ENCODE data around the gene ZDHHC1.

ZDHHC1 gene

GRCh38 chr16:67456391-67457081 lies 40.3 kb upstream of the ZDHHC1 start:
- no peak overlapping the region for H2BK120ac ChIP-seq (ENCODE audit: insufficient read depth, low read length, poor library complexity)
- no peak overlapping the region for H3K14ac ChIP-seq (ENCODE audit: low read length)
- H2AFZ ChIP-seq (ENCODE audit: insufficient read depth, low read length, poor library complexity) = no peak overlapping the region
- no peak overlapping the region for H4K8ac ChIP-seq (ENCODE audit: low read depth, low read length)
- no peak overlapping the region for H3K4ac ChIP-seq (ENCODE audit: low read depth, low read length)
- no peak for DNase-seq
- no peak overlapping the region for H3K23ac ChIP-seq (ENCODE audit: low read length)
- H4K91ac ChIP-seq (ENCODE audit: low read depth, low read length) = no peak overlapping the region
- no peak overlapping the region for H2BK12ac ChIP-seq (ENCODE audit: low read length)
- H3K4me1 ChIP-seq (ENCODE audit: control insufficient read depth in 1 of 2, insufficient read depth in 2 of 2, low read length in 2 of 2) = peaks cover 2 to 5% of the 10 kb centered on the region in 2 experiments
- WGBS (ENCODE audit: extremely low coverage, insufficient coverage, insufficient read length) = no CpG with 5 or more reads among the region's 6 CpGs
- no peaks in the 10 kb centered on the region for H3K27me3 ChIP-seq (ENCODE audit: insufficient read depth, low read length)
- no peak overlapping the region for H4K12ac ChIP-seq (ENCODE audit: low read depth, low read length)
- no peaks in the 10 kb centered on the region for H3K79me1 ChIP-seq (ENCODE audit: low read length)
- no peak overlapping the region for H3K4me2 ChIP-seq (ENCODE audit: low read length)
- no peak overlapping the region for H2AK5ac ChIP-seq (ENCODE audit: low read length)
- H3K18ac ChIP-seq (ENCODE audit: low read length) = no peak overlapping the region
- no peaks in the 10 kb centered on the region for H3K79me2 ChIP-seq (ENCODE audit: control insufficient read depth, insufficient read depth, low read length, poor library complexity)
- no peaks in the 10 kb centered on the region for H3K9me3 ChIP-seq (ENCODE audit: insufficient read depth, low read depth, low read length)
- no peak overlapping the region for H3K9ac ChIP-seq (ENCODE audit: low read length)
- peaks cover 29 to 35% of the 10 kb centered on the region in 2 experiments for H3K36me3 ChIP-seq (ENCODE audit: control insufficient read depth in 1 of 2, insufficient read depth in 2 of 2, low read length in 2 of 2)
- H2BK5ac ChIP-seq (ENCODE audit: low read depth, low read length, poor library complexity) = no peak overlapping the region
- H3K4me3 ChIP-seq (ENCODE audit: low read depth, low read length) = no peak overlapping the region
- H3K27ac ChIP-seq (ENCODE audit: low read depth, low read length) = no peak overlapping the region

- Histone ChIP-seq H3K4me3 (ENCODE audit: low read depth, low read length) (no peak overlapping the region), H3K79me1 (ENCODE audit: low read length) (no peaks in the 10 kb centered on the region), H4K12ac (ENCODE audit: low read depth, low read length) (no peak overlapping the region), H3K27ac (ENCODE audit: low read depth, low read length) (no peak overlapping the region), H3K18ac (ENCODE audit: low read length) (no peak overlapping the region), H4K8ac (ENCODE audit: low read depth, low read length) (no peak overlapping the region), H2BK5ac (ENCODE audit: low read depth, low read length, poor library complexity) (no peak overlapping the region), H2BK12ac (ENCODE audit: low read length) (no peak overlapping the region), H2BK120ac (ENCODE audit: insufficient read depth, low read length, poor library complexity) (no peak overlapping the region), H3K36me3 (ENCODE audit: control insufficient read depth in 1 of 2, insufficient read depth in 2 of 2, low read length in 2 of 2) (peaks cover 32 to 37% of the 10 kb centered on the region in 2 experiments), H4K91ac (ENCODE audit: low read depth, low read length) (no peak overlapping the region), H3K14ac (ENCODE audit: low read length) (no peak overlapping the region), H3K9ac (ENCODE audit: low read length) (no peak overlapping the region), H2AK5ac (ENCODE audit: low read length) (no peak overlapping the region), H3K27me3 (ENCODE audit: insufficient read depth, low read length) (no peaks in the 10 kb centered on the region), H3K4me1 (ENCODE audit: control insufficient read depth in 1 of 2, insufficient read depth in 2 of 2, low read length in 2 of 2) (peaks cover 2 to 5% of the 10 kb centered on the region in 2 experiments), H3K4me2 (ENCODE audit: low read length) (no peak overlapping the region), H3K9me3 (ENCODE audit: insufficient read depth, low read depth, low read length) (no peaks in the 10 kb centered on the region), H2AFZ (ENCODE audit: insufficient read depth, low read length, poor library complexity) (no peak overlapping the region), H3K23ac (ENCODE audit: low read length) (no peak overlapping the region), H3K79me2 (ENCODE audit: control insufficient read depth, insufficient read depth, low read length, poor library complexity) (no peaks in the 10 kb centered on the region), H3K4ac (ENCODE audit: low read depth, low read length) (no peak overlapping the region)
- no peak for DNase-seq
- no CpG with 5 or more reads among the region's 6 CpGs for WGBS (ENCODE audit: extremely low coverage, insufficient coverage, insufficient read length)
Observed at GRCh38 chr16:67454852-67455251, 38.6 kb upstream of the ZDHHC1 start.

DNA sequence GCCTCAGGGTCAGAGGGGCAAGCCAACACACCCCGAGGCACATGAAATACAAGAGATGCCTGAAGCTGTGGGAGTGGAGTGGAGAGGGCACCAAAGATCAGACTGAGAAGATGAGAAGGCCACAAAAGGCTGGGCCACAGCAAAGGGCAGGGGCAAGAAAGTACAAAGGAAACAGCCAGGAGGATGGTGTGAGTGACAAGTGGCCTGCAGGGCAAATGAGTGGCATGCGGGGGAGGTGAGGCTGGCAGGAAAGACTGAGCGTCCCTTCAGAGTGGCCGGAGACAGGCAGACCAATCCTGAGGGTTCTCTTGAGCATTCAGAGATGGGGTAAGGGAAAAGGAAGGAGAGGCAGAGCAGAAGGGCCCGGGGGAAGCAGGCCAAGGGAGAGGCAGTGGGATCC lies 37.8 kb upstream of the ZDHHC1 start:
- no peak overlapping the region for H4K12ac ChIP-seq (ENCODE audit: low read depth, low read length)
- no peak overlapping the region for H3K14ac ChIP-seq (ENCODE audit: low read length)
- no peak overlapping the region for H2BK120ac ChIP-seq (ENCODE audit: insufficient read depth, low read length, poor library complexity)
- H3K4me2 ChIP-seq (ENCODE audit: low read length) = no peak overlapping the region
- H3K4me1 ChIP-seq (ENCODE audit: control insufficient read depth in 1 of 2, insufficient read depth in 2 of 2, low read length in 2 of 2) = peaks cover 2 to 5% of the 10 kb centered on the region in 2 experiments
- H4K91ac ChIP-seq (ENCODE audit: low read depth, low read length) = no peak overlapping the region
- H3K36me3 ChIP-seq (ENCODE audit: control insufficient read depth in 1 of 2, insufficient read depth in 2 of 2, low read length in 2 of 2) = peaks cover 32 to 35% of the 10 kb centered on the region in 2 experiments
- H2AFZ ChIP-seq (ENCODE audit: insufficient read depth, low read length, poor library complexity) = no peak overlapping the region
- DNase-seq = no peak
- no peak overlapping the region for H2BK5ac ChIP-seq (ENCODE audit: low read depth, low read length, poor library complexity)
- no peak overlapping the region for H2BK12ac ChIP-seq (ENCODE audit: low read length)
- no peak overlapping the region for H3K4me3 ChIP-seq (ENCODE audit: low read depth, low read length)
- H4K8ac ChIP-seq (ENCODE audit: low read depth, low read length) = no peak overlapping the region
- no peaks in the 10 kb centered on the region for H3K9me3 ChIP-seq (ENCODE audit: insufficient read depth, low read depth, low read length)
- H2AK5ac ChIP-seq (ENCODE audit: low read length) = no peak overlapping the region
- no peak overlapping the region for H3K4ac ChIP-seq (ENCODE audit: low read depth, low read length)
- H3K27ac ChIP-seq (ENCODE audit: low read depth, low read length) = no peak overlapping the region
- no peak overlapping the region for H3K18ac ChIP-seq (ENCODE audit: low read length)
- H3K27me3 ChIP-seq (ENCODE audit: insufficient read depth, low read length) = no peaks in the 10 kb centered on the region
- WGBS (ENCODE audit: extremely low coverage, insufficient coverage, insufficient read length) = no CpG with 5 or more reads among the region's 5 CpGs
- H3K79me1 ChIP-seq (ENCODE audit: low read length) = no peaks in the 10 kb centered on the region
- H3K9ac ChIP-seq (ENCODE audit: low read length) = no peak overlapping the region
- no peak overlapping the region for H3K23ac ChIP-seq (ENCODE audit: low read length)
- H3K79me2 ChIP-seq (ENCODE audit: control insufficient read depth, insufficient read depth, low read length, poor library complexity) = no peaks in the 10 kb centered on the region

- H3K23ac ChIP-seq (ENCODE audit: low read length) = no peak overlapping the region
- H3K4me1 ChIP-seq (ENCODE audit: control insufficient read depth in 1 of 2, insufficient read depth in 2 of 2, low read length in 2 of 2) = peaks cover 2 to 5% of the 10 kb centered on the region in 2 experiments
- no peaks in the 10 kb centered on the region for H3K9me3 ChIP-seq (ENCODE audit: insufficient read depth, low read depth, low read length)
Observed at GRCh38 chr16:67451704-67452435, 35.6 kb upstream of the ZDHHC1 start.

More at GRCh38 chr16:67451704-67452435, 35.6 kb upstream of the ZDHHC1 start:
- no peak overlapping the region for H2BK12ac ChIP-seq (ENCODE audit: low read length)
- H3K14ac ChIP-seq (ENCODE audit: low read length) = no peak overlapping the region
- no peak overlapping the region for H3K27ac ChIP-seq (ENCODE audit: low read depth, low read length)
- peaks cover 39 to 46% of the 10 kb centered on the region in 2 experiments for H3K36me3 ChIP-seq (ENCODE audit: control insufficient read depth in 1 of 2, insufficient read depth in 2 of 2, low read length in 2 of 2)
- no peak overlapping the region for H2AFZ ChIP-seq (ENCODE audit: insufficient read depth, low read length, poor library complexity)
- no peak overlapping the region for H3K4ac ChIP-seq (ENCODE audit: low read depth, low read length)
- no CpG with 5 or more reads among the region's 2 CpGs for WGBS (ENCODE audit: extremely low coverage, insufficient coverage, insufficient read length)
- H4K8ac ChIP-seq (ENCODE audit: low read depth, low read length) = no peak overlapping the region
- H3K18ac ChIP-seq (ENCODE audit: low read length) = no peak overlapping the region
- H2BK120ac ChIP-seq (ENCODE audit: insufficient read depth, low read length, poor library complexity) = no peak overlapping the region
- H3K9ac ChIP-seq (ENCODE audit: low read length) = no peak overlapping the region
- no peak overlapping the region for H4K12ac ChIP-seq (ENCODE audit: low read depth, low read length)
- no peak overlapping the region for H2BK5ac ChIP-seq (ENCODE audit: low read depth, low read length, poor library complexity)
- no peaks in the 10 kb centered on the region for H3K27me3 ChIP-seq (ENCODE audit: insufficient read depth, low read length)
- no peak for DNase-seq
- no peaks in the 10 kb centered on the region for H3K79me1 ChIP-seq (ENCODE audit: low read length)
- H3K4me3 ChIP-seq (ENCODE audit: low read depth, low read length) = no peak overlapping the region
- H3K4me2 ChIP-seq (ENCODE audit: low read length) = no peak overlapping the region
- no peak overlapping the region for H4K91ac ChIP-seq (ENCODE audit: low read depth, low read length)
- no peak overlapping the region for H2AK5ac ChIP-seq (ENCODE audit: low read length)
- H3K79me2 ChIP-seq (ENCODE audit: control insufficient read depth, insufficient read depth, low read length, poor library complexity) = no peaks in the 10 kb centered on the region
